Activated CD4-positive, alpha-beta T cell treated with anti-CD3 and anti-CD28 coated beads, Interleukin-2, amount 50 U/mL, for 24 hours (primary cell): ENCODE measurements around the gene AGAP1.

Experiments
- DNase-seq, 2 donors: peaks; one replicate each; pipeline ENCODE4 v3.0.0-alpha.2; 2020; ENCODE audit warnings: low read depth in 1 of 2, low spot score in 1 of 2

Gene AGAP1

DNA sequence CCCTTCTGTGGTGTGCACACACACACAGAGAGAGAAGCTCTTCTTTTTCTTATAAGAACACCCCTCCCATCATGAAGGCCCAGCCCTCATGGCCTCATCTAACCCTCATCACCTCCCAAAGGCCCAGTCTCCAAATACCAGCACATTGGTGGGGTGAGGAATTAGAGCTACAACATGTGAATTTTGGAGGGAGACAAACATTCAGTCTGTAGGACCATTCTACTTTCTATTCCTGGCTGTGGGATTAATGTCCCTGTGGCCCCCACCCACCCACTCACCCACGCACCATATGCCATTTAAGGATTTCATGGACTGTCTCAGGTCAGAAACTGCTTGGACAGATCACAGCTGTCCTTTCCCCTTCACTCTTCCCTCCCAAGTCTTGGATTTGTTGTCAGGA lies 484.2 kb downstream of the AGAP1 start:
- DNase-seq = no peak

DNA sequence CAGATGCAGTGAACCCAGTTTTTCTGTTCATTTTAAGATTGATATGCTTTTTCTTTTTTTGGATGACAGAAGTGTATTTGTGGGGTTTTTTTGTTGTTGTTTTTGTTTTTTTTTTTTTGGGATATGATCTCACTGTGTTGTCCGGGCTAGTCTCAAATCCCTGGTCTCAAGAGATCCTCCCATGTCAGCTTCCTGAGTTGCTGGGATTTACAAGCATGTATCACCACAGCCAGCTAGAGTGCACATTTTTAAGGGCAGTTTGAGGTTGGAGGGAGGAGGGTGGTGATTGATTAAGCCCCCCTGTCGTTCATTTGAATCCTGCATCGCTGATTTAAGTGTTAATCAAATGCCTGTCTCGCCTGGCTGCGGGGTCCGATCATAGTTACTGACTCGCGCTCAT lies 485.2 kb downstream of the AGAP1 start:
- no peak for DNase-seq

DNA sequence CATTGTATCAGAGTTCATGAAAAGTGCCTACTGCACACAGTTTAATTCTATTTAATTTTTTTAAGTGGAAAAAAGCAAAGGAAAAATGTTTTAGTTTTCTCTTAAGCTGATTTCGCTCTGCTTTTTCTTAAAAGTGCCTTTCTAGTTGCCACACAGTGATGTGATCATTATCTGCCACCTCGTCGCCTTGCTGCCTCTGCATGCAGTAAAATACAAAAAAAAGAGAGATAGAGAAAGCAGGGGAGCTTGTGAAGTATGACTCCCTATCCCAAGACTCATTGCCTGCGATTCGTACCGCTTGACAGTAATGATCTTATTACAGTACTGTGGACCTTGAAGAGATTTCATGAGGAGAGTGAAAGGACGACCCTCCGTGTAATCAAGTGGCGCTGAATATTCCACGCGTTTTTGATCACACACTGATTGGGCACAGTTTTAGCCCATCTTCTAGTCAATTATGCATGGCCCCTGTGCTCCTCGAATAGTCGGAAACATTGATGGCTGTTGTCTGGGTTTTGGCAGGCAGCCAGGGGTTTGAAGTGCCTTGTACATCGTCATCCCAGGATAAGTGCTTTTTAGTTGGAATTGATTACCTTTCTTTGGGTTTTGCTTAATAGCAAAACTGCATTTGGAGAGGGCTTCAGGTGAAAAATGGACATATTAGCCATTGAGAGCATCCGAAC lies 486.1 kb downstream of the AGAP1 start:
- no peak for DNase-seq

DNA sequence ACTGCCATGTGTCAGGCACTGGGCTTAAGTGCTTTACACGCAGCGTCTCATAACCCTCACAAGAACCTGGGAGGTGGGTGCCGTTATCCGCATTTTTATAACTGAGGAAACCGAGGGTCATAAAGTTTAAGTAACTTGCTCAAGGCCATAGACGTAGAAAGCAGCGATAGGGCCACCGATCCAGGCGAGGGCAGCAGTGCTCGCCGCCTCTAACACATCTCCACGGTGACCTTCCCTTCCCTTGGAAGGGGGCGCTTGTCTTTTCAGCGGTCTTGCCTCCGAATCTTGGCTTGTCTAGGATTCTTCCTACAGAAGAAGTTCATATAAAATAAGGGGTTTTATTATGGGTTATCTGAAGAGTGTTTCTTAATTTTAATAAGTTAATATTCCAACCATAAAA lies 487.8 kb downstream of the AGAP1 start:
- no peak for DNase-seq

DNA sequence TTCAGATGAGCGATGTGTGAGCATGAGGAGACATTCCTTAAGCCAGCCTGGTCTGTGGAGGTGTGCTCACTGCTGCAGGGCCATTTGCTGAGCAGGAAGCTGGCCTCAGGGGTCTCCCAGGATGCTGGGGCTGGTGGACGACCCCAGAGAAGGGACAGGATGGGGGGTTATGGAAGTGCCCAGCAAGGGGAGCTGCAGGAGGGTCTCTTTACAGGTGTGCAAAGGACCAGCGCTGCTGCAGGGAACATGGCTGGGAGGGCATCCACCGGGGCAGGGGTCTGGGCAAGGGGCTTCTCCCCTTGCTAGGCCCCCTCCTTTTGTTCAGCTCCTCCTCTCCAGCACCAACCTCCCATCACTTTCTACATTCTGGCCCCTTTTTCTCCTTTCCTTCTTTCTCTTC lies 489.2 kb downstream of the AGAP1 start:
- no peak for DNase-seq

DNA sequence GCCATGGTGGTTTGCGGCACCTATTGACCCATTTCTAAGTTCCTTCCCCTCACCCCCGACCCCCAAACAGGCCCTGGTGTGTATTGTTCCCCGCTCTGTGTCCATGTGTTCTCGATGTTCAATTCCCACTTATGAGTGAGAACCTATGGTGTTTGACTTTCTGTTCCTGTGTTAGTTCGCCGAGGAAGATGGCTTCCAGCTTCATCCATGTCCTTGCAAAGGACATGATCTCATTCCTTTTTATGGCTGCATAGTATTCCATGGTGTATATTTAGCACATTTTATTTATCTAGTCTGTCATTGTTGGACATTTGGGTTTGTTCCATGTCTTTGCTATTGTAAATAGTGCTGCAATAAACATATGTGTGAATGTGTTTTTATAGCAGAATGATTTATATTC lies 490.7 kb downstream of the AGAP1 start:
- DNase-seq = no peak

DNA sequence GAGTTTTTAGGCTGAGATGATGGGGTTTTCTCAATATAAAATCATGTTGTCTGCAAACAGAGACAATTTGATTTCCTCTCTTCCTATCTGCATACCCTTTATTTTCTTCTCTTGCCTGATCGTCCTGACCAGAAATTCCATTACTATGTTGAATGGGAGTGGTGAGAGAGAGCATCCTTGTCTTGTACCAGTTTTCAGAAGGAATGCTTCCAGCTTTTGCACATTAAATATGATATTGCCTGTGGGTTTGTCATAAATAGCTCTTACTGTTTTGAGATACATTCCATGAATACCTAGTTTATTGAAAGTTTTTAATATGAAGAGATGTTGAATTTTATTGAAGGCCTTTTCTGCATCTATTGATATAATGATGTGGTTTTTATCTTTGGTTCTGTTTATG lies 492.5 kb downstream of the AGAP1 start:
- no peak for DNase-seq

DNA sequence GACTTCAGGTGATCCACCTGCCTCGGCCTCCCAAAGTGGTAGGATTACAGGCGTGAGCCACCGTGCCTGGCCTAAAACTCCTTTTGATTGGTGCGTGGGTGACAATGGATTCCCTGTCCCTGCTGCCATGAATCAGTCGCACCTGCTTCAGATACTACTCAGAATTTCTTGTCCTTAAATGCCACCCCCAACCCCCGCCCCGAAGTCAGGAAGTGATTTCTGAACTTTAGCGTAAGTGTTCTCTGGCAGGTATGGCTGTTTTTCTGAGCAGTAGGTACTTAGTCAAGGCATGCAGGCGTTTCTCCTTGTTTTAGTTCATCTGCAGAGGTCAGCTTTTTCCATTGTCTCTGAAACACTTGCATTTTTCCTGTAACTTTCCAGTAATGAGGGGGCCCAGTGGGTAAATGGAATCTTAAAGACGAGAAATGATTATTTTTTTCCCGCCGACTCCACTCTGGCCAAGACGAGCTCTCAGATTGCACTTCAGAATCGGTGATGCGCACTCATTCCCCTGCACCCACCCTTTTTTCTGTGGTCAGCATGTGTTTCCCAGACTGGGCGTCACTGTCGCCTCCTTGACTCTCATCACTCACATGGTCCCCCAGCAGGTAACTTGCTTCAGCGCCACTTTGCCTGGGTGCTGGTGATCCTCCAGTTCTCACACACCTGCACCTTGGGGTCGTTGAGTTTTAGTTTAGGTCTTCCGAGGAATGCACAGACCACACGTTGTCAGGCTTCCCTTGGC lies 494.6 kb downstream of the AGAP1 start:
- DNase-seq = no peak

DNA sequence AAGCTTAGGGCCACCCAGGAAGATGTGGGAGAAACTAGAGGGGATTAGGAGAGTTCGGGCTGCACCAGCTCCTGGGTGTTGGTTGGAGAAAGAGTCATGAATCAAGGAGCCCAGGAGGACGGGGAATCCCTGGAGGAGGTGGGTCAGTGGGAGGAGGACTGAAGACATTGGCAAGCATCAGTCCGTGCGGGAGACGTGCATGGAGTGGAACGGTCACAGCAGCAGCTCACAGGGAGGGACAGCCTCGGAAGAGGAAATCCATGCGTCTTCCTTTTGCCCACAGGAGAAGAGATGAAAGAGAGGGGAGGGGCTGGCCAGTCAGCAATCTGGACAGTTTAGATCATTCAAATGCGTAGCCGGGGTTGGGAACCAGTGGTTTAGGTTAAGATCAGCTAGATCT lies 495.7 kb downstream of the AGAP1 start:
- no peak for DNase-seq

DNA sequence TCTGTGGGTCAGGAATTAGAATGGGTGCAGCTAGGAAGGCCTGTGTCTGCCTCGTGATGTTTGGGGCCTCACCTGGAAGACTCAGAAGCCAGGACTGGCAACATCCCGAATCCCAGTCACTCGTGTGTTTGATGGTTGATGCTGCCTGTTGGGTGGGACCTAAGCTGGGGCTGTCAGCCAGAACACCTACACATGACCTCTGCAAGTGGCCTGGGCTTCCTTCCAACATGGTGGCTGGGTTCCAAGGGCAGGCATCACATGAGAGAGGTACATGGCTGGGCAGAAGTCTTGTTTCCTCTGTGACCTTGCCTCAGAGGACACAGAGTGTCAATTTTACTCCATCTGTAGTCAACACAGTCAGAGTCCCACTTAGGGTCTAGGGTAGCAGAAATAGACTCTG lies 496.5 kb downstream of the AGAP1 start:
- no peak for DNase-seq

DNA sequence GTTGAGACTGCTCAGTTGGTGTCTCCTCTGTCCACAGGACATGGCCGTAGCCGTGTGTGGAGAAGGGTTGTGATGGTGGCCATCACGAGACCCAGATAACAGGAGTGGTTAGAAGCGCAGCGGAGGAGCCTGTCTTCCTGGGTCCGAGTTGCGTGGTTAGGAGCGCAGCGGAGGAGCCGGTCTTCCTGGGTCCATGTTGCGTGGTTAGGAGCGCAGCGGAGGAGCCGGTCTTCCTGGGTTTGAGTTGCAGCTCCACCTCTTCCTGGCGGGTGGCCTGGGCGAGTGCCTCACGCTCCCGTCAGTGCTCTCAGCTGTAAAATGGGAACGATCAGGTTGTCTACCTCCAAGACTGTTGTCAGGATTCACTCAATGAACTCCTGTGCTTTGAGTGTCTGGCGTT lies 498.2 kb downstream of the AGAP1 start:
- DNase-seq = no peak

DNA sequence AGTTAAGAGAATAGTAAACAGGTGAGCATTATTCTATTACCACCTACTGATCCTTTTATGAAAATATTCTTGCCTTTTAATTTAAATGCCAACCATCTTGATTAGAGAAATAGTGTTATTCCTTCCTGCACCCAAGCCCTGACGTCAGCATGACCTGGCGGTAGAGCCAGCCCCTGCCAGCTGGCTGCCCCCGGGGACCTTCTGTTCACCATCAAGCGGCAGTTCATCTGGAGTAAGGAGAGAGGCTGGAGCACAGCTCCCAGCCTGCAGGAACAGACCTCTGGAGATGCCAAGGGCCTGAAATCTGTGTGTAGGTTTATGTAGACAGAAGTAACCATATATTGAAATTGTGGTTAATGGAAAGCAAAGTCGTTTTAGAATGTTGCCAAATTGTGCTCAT lies 502.6 kb downstream of the AGAP1 start:
- DNase-seq = no peak

DNA sequence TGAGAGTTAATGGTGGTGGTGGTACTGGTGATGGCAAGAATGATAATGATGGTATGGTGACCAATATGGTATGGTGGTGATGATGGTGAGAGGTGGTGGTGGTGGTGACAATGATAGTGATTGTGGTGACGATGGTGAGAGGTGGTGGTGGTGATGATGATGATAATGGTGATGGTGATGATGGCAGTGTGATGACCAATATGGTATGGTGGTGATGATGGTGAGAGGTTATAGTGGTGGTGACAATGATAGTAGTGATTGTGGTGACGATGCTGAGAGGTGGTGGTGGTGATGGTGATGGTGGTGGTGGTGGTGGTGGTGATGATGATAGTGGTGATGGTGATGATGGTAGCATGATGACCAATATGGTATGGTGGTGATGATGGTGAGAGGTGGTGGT lies 505.2 kb downstream of the AGAP1 start:
- no peak for DNase-seq

DNA sequence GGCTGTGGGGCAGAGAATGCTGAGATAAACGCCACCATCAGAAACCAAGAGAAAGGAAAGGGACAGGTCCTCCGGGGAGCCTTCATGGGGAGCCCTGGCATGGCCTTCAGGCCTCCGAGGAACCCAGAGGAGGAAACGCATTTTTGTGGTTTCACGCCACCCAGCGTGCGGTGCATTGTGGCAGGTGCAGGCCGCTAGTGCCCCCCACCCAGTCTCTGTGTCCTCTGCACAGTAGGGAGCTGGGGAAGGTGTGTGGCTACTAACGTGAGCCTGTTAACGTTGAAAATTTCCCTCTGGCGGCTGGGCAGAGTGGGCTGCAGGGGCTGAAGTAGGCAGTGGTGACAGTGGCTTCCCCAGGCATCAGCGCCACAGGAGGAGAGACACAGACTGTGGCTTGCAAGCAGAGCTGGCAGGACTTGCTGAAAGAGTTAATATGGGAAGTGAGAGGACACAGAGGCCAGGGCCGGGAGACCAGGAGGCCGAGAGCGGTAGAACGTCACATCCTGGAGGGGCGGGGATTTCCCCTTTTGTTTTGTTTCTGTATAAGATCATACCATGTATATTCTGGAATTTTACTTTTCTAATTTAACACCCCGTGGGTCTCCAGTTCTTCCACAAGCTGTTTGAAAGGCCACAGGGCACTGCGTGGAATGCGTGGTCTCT lies 507.5 kb downstream of the AGAP1 start:
- no peak for DNase-seq

DNA sequence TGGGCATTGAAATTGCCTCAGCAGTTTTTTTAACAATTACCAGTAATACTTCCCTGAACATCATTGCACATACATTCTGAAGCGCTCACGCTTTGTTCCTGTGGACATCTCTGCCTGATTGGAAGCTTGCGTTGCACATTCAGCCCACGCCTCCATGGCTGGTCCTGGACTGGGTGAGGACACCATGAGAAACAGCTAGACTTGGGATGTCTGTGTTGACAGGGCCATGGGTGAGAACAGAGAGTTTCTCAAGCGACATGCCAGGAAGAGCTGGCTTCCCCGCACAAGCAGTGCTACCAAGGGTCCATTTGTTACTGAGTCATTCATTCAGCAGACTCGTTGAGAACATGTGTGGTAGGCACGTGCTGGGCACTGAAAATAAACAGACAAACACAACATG lies 508.0 kb downstream of the AGAP1 start:
- DNase-seq = no peak

DNA sequence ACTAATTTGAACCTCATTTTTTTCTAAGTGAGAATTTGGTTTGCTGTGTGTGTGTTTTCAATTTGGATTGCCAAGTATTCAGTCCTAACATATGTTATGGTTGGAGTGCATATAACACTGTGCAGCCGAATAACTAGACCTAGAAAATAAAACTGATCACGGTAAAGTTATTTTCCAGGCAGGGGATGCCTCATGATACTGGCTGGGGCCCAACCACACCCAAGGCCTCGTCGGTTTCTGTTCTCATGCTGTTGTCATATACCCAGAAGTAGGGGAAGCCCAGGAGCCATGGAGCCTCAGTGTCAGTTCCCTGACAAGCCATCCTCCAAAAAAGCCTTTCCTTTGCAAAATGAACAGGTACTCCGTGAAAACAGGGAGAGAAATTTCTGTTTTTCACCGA lies 514.2 kb downstream of the AGAP1 start:
- no peak for DNase-seq

DNA sequence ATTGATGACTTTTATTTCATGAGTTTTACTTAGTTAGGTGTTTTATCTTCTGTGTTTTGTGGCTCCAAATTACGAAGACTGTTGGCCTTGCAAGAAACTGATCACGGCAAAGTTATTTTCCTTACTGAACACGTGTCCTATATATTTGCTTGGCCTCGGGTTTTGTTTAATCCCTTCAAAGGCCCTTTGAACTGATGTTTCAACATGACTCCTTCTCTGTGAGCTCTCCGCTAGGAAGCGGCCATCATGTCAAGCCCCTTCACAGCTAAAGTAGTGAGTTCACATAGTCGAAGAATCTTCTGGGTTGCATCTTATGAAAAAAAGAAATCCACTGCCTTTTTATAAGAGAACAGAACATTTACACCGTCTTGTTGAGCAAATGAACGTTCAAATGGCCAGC lies 515.0 kb downstream of the AGAP1 start:
- DNase-seq = no peak

DNA sequence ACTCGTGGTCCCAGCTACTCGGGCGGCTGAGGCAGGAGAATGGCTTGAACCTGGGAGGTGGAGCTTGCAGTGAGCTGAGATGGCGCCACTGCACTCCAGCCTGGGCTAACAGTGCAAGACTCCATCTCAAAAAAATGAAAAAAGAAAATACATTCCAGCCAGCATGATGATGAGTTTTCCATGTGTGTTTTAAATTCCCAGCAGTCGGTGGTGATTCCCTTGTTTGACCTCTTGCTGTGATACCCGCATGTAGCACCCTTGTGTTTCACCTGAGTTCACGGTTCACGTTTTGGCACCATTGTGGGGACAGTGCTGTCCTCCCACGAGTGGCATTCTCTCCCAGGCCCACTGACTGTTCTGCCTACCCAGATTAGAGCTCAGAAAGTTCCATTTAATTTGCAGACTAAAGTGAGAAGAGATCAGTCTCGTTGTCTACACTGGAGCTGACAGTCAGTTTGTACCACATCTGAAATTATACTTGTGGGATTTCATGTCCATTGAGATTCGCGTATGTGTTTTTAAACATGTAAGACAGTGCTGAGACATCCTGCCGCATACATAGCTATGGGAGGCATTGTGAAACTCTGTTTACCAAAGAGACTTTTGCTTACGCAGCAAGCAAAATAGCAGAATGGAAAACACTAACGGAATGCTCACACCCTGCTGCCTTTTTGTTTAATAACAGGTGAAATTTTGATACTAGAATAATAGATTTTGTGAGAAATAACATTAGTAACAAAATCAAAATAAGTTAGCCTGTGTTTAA lies 517.3 kb downstream of the AGAP1 start:
- no peak for DNase-seq

DNA sequence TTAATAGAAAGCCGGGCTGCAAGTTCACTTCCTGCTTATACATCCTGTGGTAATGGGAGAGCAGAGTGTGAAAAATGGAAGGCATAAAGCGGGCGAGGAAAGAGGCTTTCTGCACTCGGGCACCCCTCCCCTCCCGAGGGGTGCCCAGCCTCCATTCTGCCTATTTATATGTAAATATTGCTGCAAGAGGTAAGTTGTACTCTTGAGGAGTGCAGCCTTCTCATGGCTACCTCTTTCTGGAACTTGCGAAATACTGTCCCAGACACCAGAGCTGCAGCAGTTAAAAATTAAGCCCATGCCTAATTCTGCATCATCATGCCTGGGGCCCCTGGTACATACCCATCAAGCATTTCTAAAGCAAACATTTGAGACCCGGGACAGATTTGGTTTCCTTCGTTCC lies 518.3 kb downstream of the AGAP1 start:
- no peak for DNase-seq

DNA sequence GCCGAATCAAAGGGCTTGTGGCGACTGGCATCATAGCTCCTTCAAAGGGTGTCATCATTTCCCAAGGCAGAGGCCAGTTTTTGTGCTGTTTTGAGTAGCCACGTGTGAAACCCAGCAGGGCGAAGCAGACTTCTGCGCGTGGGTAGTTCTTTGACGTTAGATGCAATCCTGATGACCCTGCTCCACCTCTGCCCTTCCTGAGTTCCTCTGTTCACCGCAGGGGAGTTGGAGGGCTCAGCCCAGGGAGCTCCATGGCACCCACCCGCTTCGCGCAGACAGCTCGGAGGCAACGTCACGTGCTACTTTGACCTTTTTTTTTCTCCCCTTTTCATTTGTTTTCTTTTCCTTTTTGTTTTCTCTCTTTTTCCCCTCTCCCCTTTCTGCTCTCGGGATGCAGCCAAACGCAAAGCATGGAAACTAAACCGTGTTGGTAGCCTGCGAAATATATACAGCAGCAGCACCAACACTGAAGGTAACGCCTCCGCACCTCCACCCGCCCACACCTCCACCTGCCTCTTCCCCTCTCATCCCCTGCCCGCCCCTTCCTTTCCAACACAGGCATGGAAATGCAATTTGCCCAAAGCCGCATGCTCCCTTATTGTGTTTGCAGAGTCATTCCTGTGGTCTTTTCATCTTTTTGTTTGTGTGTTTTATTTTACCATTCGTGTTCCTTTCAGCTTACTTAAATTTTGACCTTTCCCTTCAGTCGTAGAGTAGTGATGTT lies 520.7 kb downstream of the AGAP1 start:
- no peak for DNase-seq

DNA sequence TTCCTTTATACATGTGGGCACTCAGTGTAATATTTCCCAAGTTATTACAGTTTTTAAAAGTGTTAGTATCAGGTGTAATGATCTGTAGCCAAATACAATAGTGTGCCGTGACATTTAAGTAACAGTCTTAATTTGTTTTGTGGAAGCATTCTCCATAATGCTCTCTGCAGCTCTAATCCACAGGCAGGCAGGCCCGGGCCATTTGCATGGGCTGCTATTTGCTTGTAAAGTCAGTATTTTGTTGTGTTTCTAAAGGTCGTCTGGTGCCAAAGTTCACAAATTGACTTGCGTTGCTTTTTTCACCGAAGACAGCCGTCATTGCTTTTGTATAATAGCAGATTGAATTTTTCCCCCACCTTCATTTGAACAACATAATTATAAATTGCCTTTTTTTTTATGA lies 521.3 kb downstream of the AGAP1 start:
- no peak for DNase-seq
